Thoracic aorta (tissue), 2 donors: ENCODE data around the gene SNX27. TPM values are rescaled to one million over a fixed set of nuclear protein-coding genes. Genes with fewer than 3 reads are reported as not detected.
A peak's percentile ranks its signal among the peaks of the same experiment; 100 is the strongest.
"Not testable (repeated sequence)": the region's sequence is repeated elsewhere in the genome, so short reads cannot be mapped to it uniquely, and the experiment has no call there.

Experiments
- ATAC-seq: fragments of 150-250 bp; one replicate; pipeline ENCODE4 v1.8.0; 2017; ENCODE audit warnings: low read depth; ENCODE audit not compliant: insufficient number of reproducible peaks, low FRiP score
- DNase-seq: peaks from one replicate; pipeline ENCODE4 v3.0.0-alpha.2; 2020; ENCODE audit warnings: low spot score
- H3K27ac ChIP-seq, 2 donors: fragments of 200-600 bp; sonication (generic); 1 replicate in 1 of 2; 2 replicates in 1 of 2; pipeline ENCODE4 v1.5.1; 2016; ENCODE audit warnings: mild to moderate bottlenecking in 2 of 2, moderate library complexity in 2 of 2
- H3K27me3 ChIP-seq: fragments of 200-600 bp; sonication (generic); replicated peaks from 2 replicates; pipeline ENCODE4 v1.6.0; 2016; ENCODE audit warnings: mild to moderate bottlenecking; ENCODE audit not compliant: insufficient read depth
- H3K36me3 ChIP-seq: fragments of 200-600 bp; sonication (generic); one replicate; pipeline ENCODE4 v1.5.1; 2016
- H3K4me1 ChIP-seq, 2 donors: fragments of 200-600 bp; sonication (generic); 1 replicate in 1 of 2; 2 replicates in 1 of 2; pipeline versions ENCODE4 v1.5.1 to v1.6.0; 2016; ENCODE audit warnings: low read depth in 2 of 2, mild to moderate bottlenecking in 1 of 2; ENCODE audit not compliant: control insufficient read depth in 1 of 2
- H3K4me3 ChIP-seq: fragments of 200-600 bp; sonication (generic); 2 replicates; pipeline ENCODE4 v1.5.1; 2016; ENCODE audit warnings: mild to moderate bottlenecking
- H3K9me3 ChIP-seq: fragments of 200-600 bp; sonication (generic); 2 replicates; pipeline ENCODE4 v1.5.1; 2016
- CTCF ChIP-seq: fragments of 200-600 bp; sonication (generic); IDR thresholded peaks from one replicate; pipeline ENCODE4 v1.5.1; 2019; ENCODE audit warnings: antibody characterized with exemption
- total RNA-seq, 2 donors: library from RNA; depleted of rRNA; stranded (reverse); fragments of >200 nt; gene quantifications; one replicate each; pipeline versions ENCODE4 v1.1.0 to v1.2.3, GENCODE V29; 2016

Gene SNX27
- total RNA-seq, 2 donors from 2014 or later, result 25.6 to 46.7 TPM

- peaks cover 5 to 19% of the 10 kb centered on the region in 2 donors for H3K4me1 ChIP-seq
- H3K27me3 ChIP-seq, result no peaks in the 10 kb centered on the region
- ATAC-seq, result no peak
- peak overlapping the region; percentile 68 to 74 for H3K27ac ChIP-seq
- H3K4me3 ChIP-seq, result no peak overlapping the region
- peaks cover 9% of the 10 kb centered on the region for H3K36me3 ChIP-seq
- no peak for DNase-seq
- no peak for TF ChIP-seq CTCF
- H3K9me3 ChIP-seq, result no peaks in the 10 kb centered on the region
These were observed 70.1 kb downstream of the SNX27 start for GRCh38 chr1:151681923-151682322.

- ATAC-seq, H3K4me3 ChIP-seq, H3K27ac ChIP-seq, DNase-seq, H3K36me3 ChIP-seq, H3K9me3 ChIP-seq, H3K27me3 ChIP-seq: not testable (repeated sequence)
- peaks cover 5 to 19% of the 10 kb centered on the region in 2 donors for H3K4me1 ChIP-seq
These were observed 71.1 kb downstream of the SNX27 start for GRCh38 chr1:151682901-151683300.

- H3K9me3 ChIP-seq, result no peaks in the 10 kb centered on the region
- no peak overlapping the region for H3K27ac ChIP-seq
- H3K27me3 ChIP-seq, result no peaks in the 10 kb centered on the region
- H3K4me1 ChIP-seq, result peaks cover 5 to 19% of the 10 kb centered on the region in 2 donors
- ATAC-seq (no peak), DNase-seq (no peak)
- no peak overlapping the region for H3K4me3 ChIP-seq
- peaks cover 9% of the 10 kb centered on the region for H3K36me3 ChIP-seq
- no peak for TF ChIP-seq CTCF
These were observed 72.3 kb downstream of the SNX27 start for GRCh38 chr1:151684128-151684527.

- no peak for ATAC-seq
- DNase-seq, result no peak
- Histone ChIP-seq H3K9me3 (no peaks in the 10 kb centered on the region), H3K27me3 (no peaks in the 10 kb centered on the region), H3K4me1 (peaks cover 3 to 4% of the 10 kb centered on the region in 2 donors), H3K27ac (no peak overlapping the region), H3K4me3 (no peak overlapping the region), H3K36me3 (peaks cover 9% of the 10 kb centered on the region)
- no peak for TF ChIP-seq CTCF
These were observed 74.7 kb downstream of the SNX27 start for GRCh38 chr1:151686561-151686960.

DNA sequence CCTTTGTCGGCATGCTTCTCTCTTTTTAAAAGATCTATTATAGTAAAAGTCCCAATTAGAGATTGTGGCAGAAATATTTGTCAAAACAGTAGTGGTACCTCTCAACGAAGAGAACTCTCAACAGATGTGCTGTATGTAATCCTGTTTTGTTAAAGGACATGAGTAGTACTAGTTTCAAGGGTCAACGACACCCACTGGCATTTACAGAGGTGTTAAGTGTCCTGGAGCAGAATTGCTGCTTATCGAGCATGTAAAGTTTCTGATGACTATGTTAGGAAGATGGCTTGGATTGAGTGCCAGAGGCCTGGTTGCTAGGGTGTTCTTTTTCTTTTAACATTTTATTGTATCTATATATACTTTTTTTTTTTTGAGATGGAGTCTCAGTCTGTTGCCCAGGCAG, 77.6 kb downstream of the SNX27 start:
- no peak for TF ChIP-seq CTCF
- Histone ChIP-seq H3K27me3 (no peaks in the 10 kb centered on the region), H3K4me1 (no peaks in the 10 kb centered on the region), H3K36me3 (peaks cover 21% of the 10 kb centered on the region), H3K4me3 (no peak overlapping the region), H3K27ac (no peak overlapping the region), H3K9me3 (no peaks in the 10 kb centered on the region)
- DNase-seq (no peak), ATAC-seq (no peak)

- no peaks in the 10 kb centered on the region for H3K9me3 ChIP-seq
- ATAC-seq (no peak), DNase-seq (no peak)
- H3K27me3 ChIP-seq, result no peaks in the 10 kb centered on the region
- H3K36me3 ChIP-seq, result peaks cover 19% of the 10 kb centered on the region
- H3K4me1 ChIP-seq, result no peaks in the 10 kb centered on the region
- no peak overlapping the region for H3K27ac ChIP-seq
- no peak for TF ChIP-seq CTCF
- H3K4me3 ChIP-seq, result no peak overlapping the region
These were observed 80.4 kb downstream of the SNX27 start for GRCh38 chr1:151692226-151692625.
